Muscle layer of colon (tissue), 2 donors: ENCODE measurements around the gene HSF4.
"Not testable (repeated sequence)": the region's sequence is repeated elsewhere in the genome, so short reads cannot be mapped to it uniquely, and the experiment has no call there.

Experiments
- H3K27ac ChIP-seq: one replicate; pipeline ENCODE4 v1.7.0; 2013; ENCODE audit warnings: low read depth, mild to moderate bottlenecking, low read length, moderate library complexity
- H3K27me3 ChIP-seq, 2 donors: one replicate each; pipeline ENCODE4 v1.7.0; 2013; ENCODE audit warnings: low read length in 2 of 2, mild to moderate bottlenecking in 2 of 2; ENCODE audit not compliant: insufficient read depth in 2 of 2, control insufficient read depth in 1 of 2
- H3K36me3 ChIP-seq: one replicate; pipeline ENCODE4 v1.7.0; 2013; ENCODE audit warnings: mild to moderate bottlenecking, low read length; ENCODE audit not compliant: insufficient read depth
- H3K4me1 ChIP-seq: one replicate; pipeline ENCODE4 v1.7.0; 2013; ENCODE audit warnings: mild to moderate bottlenecking, low read length; ENCODE audit not compliant: insufficient read depth
- H3K4me3 ChIP-seq, 2 donors: one replicate each; pipeline ENCODE4 v1.7.0; 2013; ENCODE audit warnings: low read length in 2 of 2, low read depth in 1 of 2, mild to moderate bottlenecking in 1 of 2, moderate library complexity in 1 of 2
- H3K9ac ChIP-seq: one replicate; pipeline ENCODE4 v1.7.0; 2013; ENCODE audit warnings: low read length
- H3K9me3 ChIP-seq: one replicate; pipeline ENCODE4 v1.7.0; 2013; ENCODE audit warnings: mild to moderate bottlenecking, low read length
- donor health status: abdominal sarcoma.
- donor health status: Adenocarcinoma of cecum.

The HSF4 gene

GRCh38 chr16:67164599-67165061 lies at the start of gene HSF4:
HSF4 (plus strand) TSS chr16:67164745; CDS start chr16:67164812, 67 bp downstream.
- H3K27me3 ChIP-seq = peaks cover 19 to 56% of the 10 kb centered on the region in 2 donors
- peak within 1 kb of the TSS; percentile 58 for H3K27ac ChIP-seq
- no peak within 1 kb of the TSS for H3K9ac ChIP-seq
- no peaks in the 10 kb centered on the region for H3K9me3 ChIP-seq
- no peaks in the 10 kb centered on the region for H3K36me3 ChIP-seq
- peak within 1 kb of the TSS; percentile 38 to 59 for H3K4me3 ChIP-seq
- H3K4me1 ChIP-seq = peaks cover 52% of the 10 kb centered on the region

- Histone ChIP-seq H3K4me1 (peaks cover 12% of the 10 kb centered on the region), H3K9ac (no peak overlapping the region), H3K9me3 (no peaks in the 10 kb centered on the region), H3K4me3 (no peak overlapping the region), H3K36me3 (peaks cover 9% of the 10 kb centered on the region), H3K27ac (no peak overlapping the region), H3K27me3 (no peaks in the 10 kb centered on the region)
Observed at GRCh38 chr16:67114793-67115192, 49.8 kb upstream of the HSF4 start.

GRCh38 chr16:67115639-67116038 lies 48.9 kb upstream of the HSF4 start:
- peaks cover 8% of the 10 kb centered on the region for H3K4me1 ChIP-seq
- H3K9ac ChIP-seq = no peak overlapping the region
- H3K4me3 ChIP-seq = no peak overlapping the region
- no peaks in the 10 kb centered on the region for H3K27me3 ChIP-seq
- no peaks in the 10 kb centered on the region for H3K9me3 ChIP-seq
- H3K36me3 ChIP-seq = peaks cover 17% of the 10 kb centered on the region
- H3K27ac ChIP-seq = no peak overlapping the region

DNA sequence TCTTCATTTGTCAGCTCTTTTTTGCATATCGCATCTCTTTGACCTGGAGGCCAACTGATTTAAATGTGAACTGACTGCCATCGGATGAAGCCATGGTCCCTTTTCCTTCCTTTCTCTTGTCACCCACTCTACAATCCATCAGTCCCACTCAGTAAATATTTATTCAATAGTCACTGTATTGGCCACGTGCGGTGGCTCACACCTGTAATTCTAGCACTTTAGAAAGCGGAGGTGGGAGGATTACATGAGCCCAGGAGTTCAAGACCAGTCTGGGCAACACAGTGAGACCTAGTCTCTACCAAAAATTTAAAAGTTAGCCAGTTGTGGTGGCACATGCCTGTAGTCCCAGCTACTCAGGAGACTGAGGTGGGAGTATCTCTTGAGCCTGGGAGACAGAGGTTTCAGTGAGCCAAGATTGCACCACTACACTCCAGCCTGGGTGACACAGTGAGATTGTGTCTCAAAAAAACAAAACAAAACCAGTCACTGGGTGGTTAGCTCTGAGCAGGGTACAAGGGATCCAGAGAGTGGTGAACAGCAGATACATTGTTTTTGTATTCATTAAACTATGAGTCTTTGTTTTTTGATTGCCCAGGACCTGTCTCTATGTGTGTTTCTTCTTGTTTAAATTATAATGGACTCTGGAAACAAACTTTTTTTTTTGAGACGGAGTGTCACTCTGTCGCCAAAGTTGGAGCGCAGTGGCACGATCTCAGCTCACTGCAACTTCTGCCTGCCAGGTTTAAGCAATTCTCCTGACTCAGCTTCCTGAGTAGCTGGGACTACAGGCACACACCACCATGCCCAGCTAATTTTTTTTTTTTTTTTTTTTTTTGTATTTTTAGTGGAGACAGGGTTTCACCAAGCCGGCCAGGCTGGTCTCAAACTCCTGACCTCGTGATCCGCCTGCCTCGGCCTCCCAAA lies 47.9 kb upstream of the HSF4 start:
- H3K27ac ChIP-seq = no peak overlapping the region
- H3K4me3 ChIP-seq = no peak overlapping the region
- no peak overlapping the region for H3K9ac ChIP-seq
- H3K36me3 ChIP-seq = peaks cover 20% of the 10 kb centered on the region
- H3K9me3 ChIP-seq = no peaks in the 10 kb centered on the region
- H3K27me3 ChIP-seq = no peaks in the 10 kb centered on the region
- H3K4me1 ChIP-seq = no peaks in the 10 kb centered on the region

DNA sequence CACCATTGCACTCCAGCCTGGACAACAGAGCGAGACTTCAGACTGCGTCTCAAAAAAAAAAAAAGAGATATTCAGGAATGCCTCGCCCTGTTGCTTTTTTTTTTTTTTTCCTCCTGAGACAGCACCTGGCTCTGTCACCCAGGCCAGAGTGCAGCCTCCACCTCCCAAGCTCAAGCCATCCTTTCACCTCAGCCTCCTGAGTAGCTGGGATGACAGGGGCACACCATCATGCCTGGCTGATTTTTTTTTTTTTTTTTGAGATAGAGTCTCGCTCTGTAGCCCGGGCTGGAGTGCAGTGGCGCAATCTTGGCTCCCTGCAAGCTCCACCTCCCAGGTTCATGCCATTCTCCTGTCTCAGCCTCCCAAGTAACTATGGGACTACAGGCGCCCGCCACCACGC lies 46.8 kb upstream of the HSF4 start:
- H3K27ac ChIP-seq = no peak overlapping the region
- H3K9ac ChIP-seq = no peak overlapping the region
- no peaks in the 10 kb centered on the region for H3K9me3 ChIP-seq
- H3K36me3 ChIP-seq = peaks cover 29% of the 10 kb centered on the region
- H3K27me3 ChIP-seq = no peaks in the 10 kb centered on the region
- no peaks in the 10 kb centered on the region for H3K4me1 ChIP-seq
- H3K4me3 ChIP-seq = no peak overlapping the region

- Histone ChIP-seq H3K4me1 (no peaks in the 10 kb centered on the region), H3K36me3 (peaks cover 39% of the 10 kb centered on the region), H3K27ac (no peak overlapping the region), H3K4me3 (no peak overlapping the region), H3K9ac (no peak overlapping the region), H3K27me3 (no peaks in the 10 kb centered on the region), H3K9me3 (no peaks in the 10 kb centered on the region)
Observed at GRCh38 chr16:67120025-67120424, 44.5 kb upstream of the HSF4 start.

GRCh38 chr16:67122799-67123198 lies 41.7 kb upstream of the HSF4 start:
- not testable (repeated sequence) for H3K9me3 ChIP-seq, H3K27ac ChIP-seq, H3K4me3 ChIP-seq, H3K27me3 ChIP-seq, H3K9ac ChIP-seq, H3K4me1 ChIP-seq
- H3K36me3 ChIP-seq = peaks cover 44% of the 10 kb centered on the region

DNA sequence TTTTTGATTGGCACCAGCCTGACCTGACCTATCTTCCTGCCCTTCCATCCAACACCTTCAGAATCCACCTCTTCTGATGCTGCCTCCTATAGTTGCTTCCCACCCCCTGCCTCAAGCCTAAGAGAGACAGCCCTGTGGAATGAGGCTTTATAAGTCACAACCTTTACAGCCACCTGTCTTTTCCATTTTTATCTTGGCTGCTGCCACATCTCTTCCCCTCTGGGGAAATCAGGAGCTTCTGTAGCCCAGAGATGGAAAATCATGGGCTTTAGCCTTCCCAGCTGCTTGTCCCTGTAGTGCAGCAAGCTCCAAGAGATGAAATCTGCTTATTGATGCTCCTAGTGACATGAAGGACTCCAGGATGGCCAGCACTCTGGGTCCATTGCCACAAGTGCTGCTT lies 36.1 kb upstream of the HSF4 start:
- Histone ChIP-seq H3K9me3 (no peaks in the 10 kb centered on the region), H3K9ac (no peak overlapping the region), H3K36me3 (peaks cover 47% of the 10 kb centered on the region), H3K4me1 (no peaks in the 10 kb centered on the region), H3K4me3 (no peak overlapping the region), H3K27me3 (no peaks in the 10 kb centered on the region), H3K27ac (no peak overlapping the region)

- no peak overlapping the region for H3K9ac ChIP-seq
- no peak overlapping the region for H3K4me3 ChIP-seq
- no peaks in the 10 kb centered on the region for H3K9me3 ChIP-seq
- H3K4me1 ChIP-seq = no peaks in the 10 kb centered on the region
- peaks cover 45% of the 10 kb centered on the region for H3K36me3 ChIP-seq
- no peaks in the 10 kb centered on the region for H3K27me3 ChIP-seq
- H3K27ac ChIP-seq = no peak overlapping the region
Observed at GRCh38 chr16:67128887-67129286, 35.7 kb upstream of the HSF4 start.

GRCh38 chr16:67129422-67129821 lies 35.1 kb upstream of the HSF4 start:
- Histone ChIP-seq H3K4me1 (no peaks in the 10 kb centered on the region), H3K27me3 (no peaks in the 10 kb centered on the region), H3K27ac (no peak overlapping the region), H3K36me3 (peaks cover 51% of the 10 kb centered on the region), H3K9ac (no peak overlapping the region), H3K4me3 (no peak overlapping the region), H3K9me3 (no peaks in the 10 kb centered on the region)

GRCh38 chr16:67137605-67138004 lies 26.9 kb upstream of the HSF4 start:
- H3K36me3 ChIP-seq = peaks cover 76% of the 10 kb centered on the region
- H3K27me3 ChIP-seq = no peaks in the 10 kb centered on the region
- H3K4me1 ChIP-seq = no peaks in the 10 kb centered on the region
- no peak overlapping the region for H3K4me3 ChIP-seq
- H3K9me3 ChIP-seq = no peaks in the 10 kb centered on the region
- H3K9ac ChIP-seq = no peak overlapping the region
- H3K27ac ChIP-seq = no peak overlapping the region

DNA sequence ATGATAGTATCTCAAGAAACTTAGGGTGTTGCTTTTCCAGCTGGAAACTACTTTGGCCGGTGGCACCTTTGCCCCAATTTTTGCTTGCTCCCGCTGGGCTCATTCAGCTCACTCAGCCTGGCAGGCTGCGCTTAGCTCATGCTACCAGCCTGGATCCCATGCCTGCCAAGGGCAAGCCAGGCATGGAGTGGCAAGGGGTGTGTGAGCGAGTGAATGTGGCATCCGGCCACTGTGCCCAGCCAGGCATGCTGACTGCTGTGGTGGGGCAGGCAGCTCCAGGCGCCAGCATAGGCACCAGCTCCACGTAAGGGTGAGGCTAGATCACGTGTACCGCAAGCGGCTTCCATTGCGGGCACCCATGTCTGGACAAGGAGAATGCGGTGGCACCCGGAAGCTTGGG lies 23.2 kb upstream of the HSF4 start:
- Histone ChIP-seq H3K9ac (no peak overlapping the region), H3K9me3 (no peaks in the 10 kb centered on the region), H3K27ac (no peak overlapping the region), H3K4me1 (no peaks in the 10 kb centered on the region), H3K27me3 (no peaks in the 10 kb centered on the region), H3K36me3 (peaks cover 78% of the 10 kb centered on the region), H3K4me3 (no peak overlapping the region)
